Hematopoietic multipotent progenitor cell treated with erythropoietin and hydrocortisone succinate and interleukin-3 and kit ligand, for 8 days (in vitro differentiated cells): ENCODE data around the gene MAP3K20.
"Not testable (repeated sequence)": the region's sequence is repeated elsewhere in the genome, so short reads cannot be mapped to it uniquely, and the experiment has no call there.

Experiments used
- DNase-seq: peaks from one replicate; pipeline ENCODE4 v3.0.0-alpha.2; 2015

Gene MAP3K20

GRCh38 chr2:173128132-173128531 lies 52.5 kb downstream of the MAP3K20 start:
- not testable (repeated sequence) for DNase-seq

- DNase-seq, result peak; percentile 36
Measured at GRCh38 chr2:173130496-173131465, 55.1 kb downstream of the MAP3K20 start.

- no peak for DNase-seq
Measured at GRCh38 chr2:173132531-173132930, 56.9 kb downstream of the MAP3K20 start.

- no peak for DNase-seq
Measured at GRCh38 chr2:173134703-173135102, 59.1 kb downstream of the MAP3K20 start.

- DNase-seq, result no peak
Measured at GRCh38 chr2:173136067-173136466, 60.4 kb downstream of the MAP3K20 start.

- no peak for DNase-seq
Measured at GRCh38 chr2:173136599-173136998, 61.0 kb downstream of the MAP3K20 start.

GRCh38 chr2:173137610-173138009 lies 62.0 kb downstream of the MAP3K20 start:
- no peak for DNase-seq

- no peak for DNase-seq
Measured at GRCh38 chr2:173138962-173139361, 63.3 kb downstream of the MAP3K20 start.

GRCh38 chr2:173141666-173142065 lies 66.0 kb downstream of the MAP3K20 start:
- DNase-seq, result no peak

- DNase-seq, result no peak
Measured at GRCh38 chr2:173145454-173145853, 69.8 kb downstream of the MAP3K20 start.

GRCh38 chr2:173146590-173146989 lies 70.9 kb downstream of the MAP3K20 start:
- DNase-seq, result no peak

GRCh38 chr2:173148520-173148919 lies 72.9 kb downstream of the MAP3K20 start:
- no peak for DNase-seq

GRCh38 chr2:173149491-173149890 lies 73.8 kb downstream of the MAP3K20 start:
- DNase-seq, result no peak

- DNase-seq, result no peak
Measured at GRCh38 chr2:173150087-173150486, 74.4 kb downstream of the MAP3K20 start.

- DNase-seq, result no peak
Measured at GRCh38 chr2:173150963-173151362, 75.3 kb downstream of the MAP3K20 start.

- DNase-seq, result no peak
Measured at GRCh38 chr2:173151671-173152401, 76.2 kb downstream of the MAP3K20 start.

GRCh38 chr2:173153301-173153885 lies 77.7 kb downstream of the MAP3K20 start:
- DNase-seq, result no peak

- no peak for DNase-seq
Measured at GRCh38 chr2:173157676-173158293, 82.1 kb downstream of the MAP3K20 start.

- DNase-seq, result no peak
Measured at GRCh38 chr2:173159791-173160463, 84.3 kb downstream of the MAP3K20 start.

- DNase-seq, result no peak
Measured at GRCh38 chr2:173160618-173161017, 85.0 kb downstream of the MAP3K20 start.

- DNase-seq, result no peak
Measured at GRCh38 chr2:173161040-173161439, 85.4 kb downstream of the MAP3K20 start.

GRCh38 chr2:173161507-173161906 lies 85.9 kb downstream of the MAP3K20 start:
- DNase-seq, result no peak
